GM18507 (cell line): ENCODE measurements around the gene CEACAM16.
A peak's percentile ranks its signal among the peaks of the same experiment; 100 is the strongest.
"Not testable (repeated sequence)": the region's sequence is repeated elsewhere in the genome, so short reads cannot be mapped to it uniquely, and the experiment has no call there.

Source experiments
- DNase-seq: peaks from one replicate; pipeline ENCODE4 v3.0.0; 2011; ENCODE audit warnings: low read depth; ENCODE audit not compliant: insufficient read length; ENCODE audit errors: extremely low spot score
- FAIRE-seq: peaks from 2 replicates; lab custom pipeline; 2011; peaks lifted over from hg19 to GRCh38; lab: Jason Lieb, UNC

The CEACAM16 gene

DNA sequence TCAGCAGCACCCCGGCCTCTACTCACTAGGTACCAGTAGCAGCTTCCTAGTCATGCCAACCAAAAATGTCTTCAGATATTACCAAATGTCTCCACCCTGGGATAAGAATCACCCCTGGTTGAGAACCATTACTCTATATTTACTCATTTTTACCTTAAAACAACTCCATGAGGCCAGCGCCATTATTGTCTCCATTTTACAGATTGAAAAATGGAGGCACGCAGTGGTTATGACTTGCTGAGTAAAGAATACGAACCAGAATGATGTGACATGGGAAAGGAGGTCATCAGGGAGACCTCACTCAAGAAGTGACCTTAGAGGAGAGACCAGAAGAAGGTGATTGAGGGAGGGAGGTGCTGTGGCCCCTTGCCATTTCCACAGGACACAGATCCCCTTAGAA, 25.4 kb upstream of the CEACAM16 start:
- no peak for FAIRE-seq
- DNase-seq: no peak

DNA sequence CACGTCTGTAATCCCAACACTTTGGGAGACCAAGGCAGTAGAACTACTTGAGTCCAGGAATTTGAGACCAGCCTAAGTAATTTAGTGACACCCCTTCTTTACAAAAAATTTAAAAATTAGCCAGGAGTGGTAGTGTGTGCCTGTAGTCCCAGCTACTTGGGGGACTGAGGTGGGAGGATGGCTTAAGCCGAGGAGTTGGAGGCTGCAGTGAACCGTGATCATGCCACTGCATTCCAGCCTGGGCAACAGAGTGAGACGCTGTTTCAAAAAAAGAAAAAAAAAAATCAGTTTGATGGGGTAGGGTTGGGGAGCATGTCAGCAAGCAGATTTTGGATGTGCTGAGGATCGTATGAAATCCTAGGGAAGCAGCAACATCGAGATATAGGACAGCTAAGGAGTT, 23.4 kb upstream of the CEACAM16 start:
- no peak for FAIRE-seq
- no peak for DNase-seq

GRCh38 chr19:44677019-44677811, 21.7 kb upstream of the CEACAM16 start:
- DNase-seq (no peak), FAIRE-seq (no peak)

DNA sequence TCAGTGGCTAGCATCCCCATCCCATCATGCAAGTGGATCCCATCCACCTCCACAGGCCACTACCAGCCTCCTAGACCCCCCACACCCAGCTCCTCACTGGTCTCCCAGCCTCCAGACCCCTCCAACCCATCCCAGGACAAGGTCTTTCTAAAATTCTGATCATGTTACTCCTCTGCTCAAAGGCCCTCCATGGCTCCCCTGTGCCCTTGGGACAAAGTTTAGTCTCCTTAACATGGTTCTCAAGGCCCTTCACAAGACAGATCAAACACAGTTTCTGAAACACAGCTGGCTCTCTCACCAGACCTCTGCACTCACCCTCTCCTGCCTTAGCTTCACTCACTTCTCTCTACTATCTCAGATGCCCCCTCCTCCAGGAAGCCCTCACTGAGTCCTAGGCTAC, 18.4 kb upstream of the CEACAM16 start:
- DNase-seq (no peak), FAIRE-seq (no peak)

DNA sequence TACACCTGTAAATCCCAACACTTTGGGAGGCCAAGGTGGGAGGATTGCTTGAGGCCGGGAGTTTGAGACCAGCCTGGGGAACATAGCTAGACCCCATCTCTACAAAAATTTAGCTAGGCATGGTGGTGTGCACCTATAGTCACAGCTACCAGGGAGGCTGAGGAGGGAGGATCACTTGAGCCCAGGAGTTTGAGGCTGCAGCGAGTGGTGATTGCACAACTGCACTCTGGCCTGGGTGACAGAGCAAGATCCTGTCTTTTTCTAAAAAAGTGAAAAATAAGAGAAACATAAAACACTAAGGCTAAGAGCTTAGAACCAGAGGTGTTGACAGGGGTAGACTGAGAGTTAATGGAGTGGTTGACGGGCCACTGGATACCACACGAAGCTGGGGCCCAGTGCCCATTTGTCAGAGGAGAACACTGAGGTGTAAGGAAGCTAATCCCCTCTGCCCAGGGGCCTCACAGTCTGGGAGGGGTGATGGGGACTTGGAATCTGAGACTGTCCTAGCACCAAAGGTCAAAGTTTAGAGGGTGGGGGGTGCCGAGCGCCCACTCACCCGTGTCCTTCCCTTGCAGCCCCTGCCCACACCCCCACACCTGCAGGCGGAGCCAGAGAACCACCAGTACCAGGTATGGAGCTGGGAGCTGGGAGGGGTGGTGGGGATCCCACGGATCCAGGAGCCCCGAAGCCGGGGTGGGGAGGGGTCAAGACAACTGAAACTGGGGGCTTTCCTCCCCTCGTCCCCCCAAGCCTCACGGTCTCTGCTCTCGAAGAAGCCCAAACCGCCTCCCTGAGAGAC, 16.8 kb upstream of the CEACAM16 start:
- no peak for DNase-seq
- no peak for FAIRE-seq

- FAIRE-seq: peak; percentile 71
- no peak for DNase-seq
Observed at GRCh38 chr19:44682807-44683206, 16.1 kb upstream of the CEACAM16 start.

- FAIRE-seq: no peak
Observed at GRCh38 chr19:44683434-44684210, 15.3 kb upstream of the CEACAM16 start.

DNA sequence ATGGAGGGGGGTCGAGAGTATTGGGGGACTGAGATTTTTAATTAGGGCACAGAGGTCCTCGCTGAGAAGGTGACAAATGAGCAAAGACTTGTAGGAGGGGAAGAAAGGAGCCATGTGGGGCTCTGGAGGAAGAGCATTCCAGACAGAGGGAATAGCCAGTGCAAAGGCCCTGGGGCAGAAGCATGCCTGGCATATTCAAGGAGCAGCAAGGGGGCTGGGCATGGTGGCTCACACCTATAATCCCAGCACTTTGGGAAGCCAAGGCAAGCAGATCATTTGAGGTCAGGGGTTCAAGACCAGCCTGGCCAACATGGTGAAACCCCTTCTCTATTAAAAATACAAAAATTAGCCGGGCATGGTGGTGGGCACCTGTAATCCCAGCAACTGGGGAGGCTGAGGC, 14.6 kb upstream of the CEACAM16 start:
- FAIRE-seq: not testable (repeated sequence)

More at GRCh38 chr19:44683434-44684210, 15.3 kb upstream of the CEACAM16 start:
- no peak for DNase-seq

GRCh38 chr19:44684892-44685863, 13.8 kb upstream of the CEACAM16 start:
- no peak for FAIRE-seq
- no peak for DNase-seq

More for the DNA sequence above, 14.6 kb upstream of the CEACAM16 start:
- not testable (repeated sequence) for DNase-seq

GRCh38 chr19:44685877-44686276, 13.1 kb upstream of the CEACAM16 start:
- DNase-seq: no peak
- FAIRE-seq: no peak

DNA sequence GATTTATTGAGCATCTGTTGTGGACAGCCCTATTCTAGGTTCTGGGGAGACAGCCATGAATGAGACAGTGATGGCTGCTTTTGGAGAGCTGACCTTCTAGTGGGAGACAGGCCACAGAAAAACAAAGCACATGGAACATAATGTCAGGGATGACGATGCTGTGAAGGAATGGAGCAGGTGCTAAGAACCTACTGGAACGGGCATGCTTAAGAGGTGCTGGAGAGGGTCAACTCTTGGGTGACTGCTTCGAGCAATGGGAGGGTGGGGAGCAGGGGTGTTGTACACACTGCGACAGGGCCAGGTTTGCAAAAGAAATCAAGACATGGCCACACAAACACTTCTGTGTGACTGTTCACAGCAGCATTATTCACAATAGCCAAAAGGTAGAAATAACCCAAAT, 12.1 kb upstream of the CEACAM16 start:
- DNase-seq (no peak), FAIRE-seq (no peak)

GRCh38 chr19:44687888-44688287, 11.1 kb upstream of the CEACAM16 start:
- no peak for FAIRE-seq
- no peak for DNase-seq

- DNase-seq (peak; percentile 28), FAIRE-seq (no peak)
Observed at GRCh38 chr19:44689290-44690130, 9.4 kb upstream of the CEACAM16 start.

DNA sequence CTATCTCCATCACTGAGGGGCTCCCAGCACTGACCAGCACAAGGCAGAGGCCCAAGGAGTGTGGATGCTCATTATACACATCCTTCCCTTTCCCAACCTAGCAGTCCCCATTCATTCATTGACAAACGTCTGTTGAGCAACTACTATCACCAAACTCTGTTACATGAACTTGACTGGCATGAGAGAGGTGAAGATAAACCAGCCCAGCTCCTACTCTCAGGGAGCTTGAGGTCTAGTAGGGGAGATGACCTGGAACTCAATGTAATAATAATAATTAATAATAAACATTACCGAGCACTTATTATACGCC, 8.9 kb upstream of the CEACAM16 start:
- DNase-seq: no peak
- no peak for FAIRE-seq

DNA sequence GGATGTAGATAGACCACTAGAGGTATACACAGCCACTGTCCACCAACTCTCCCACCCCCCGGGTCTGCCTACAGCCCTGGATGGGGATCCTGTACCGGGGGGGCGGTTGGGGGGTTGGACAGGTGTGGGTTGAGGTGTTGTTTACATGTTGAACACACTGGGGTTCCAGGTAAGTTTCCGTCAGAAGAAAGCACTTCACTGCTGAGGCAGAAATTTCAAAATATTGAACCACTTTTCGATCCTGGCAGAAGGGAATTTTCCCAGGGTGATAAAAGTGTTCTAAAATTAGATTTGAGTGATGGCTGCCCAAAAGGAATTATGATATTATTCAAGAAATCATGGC, 6.6 kb upstream of the CEACAM16 start:
- FAIRE-seq (no peak), DNase-seq (no peak)

GRCh38 chr19:44694184-44694579, 4.8 kb upstream of the CEACAM16 start:
- no peak for FAIRE-seq

DNA sequence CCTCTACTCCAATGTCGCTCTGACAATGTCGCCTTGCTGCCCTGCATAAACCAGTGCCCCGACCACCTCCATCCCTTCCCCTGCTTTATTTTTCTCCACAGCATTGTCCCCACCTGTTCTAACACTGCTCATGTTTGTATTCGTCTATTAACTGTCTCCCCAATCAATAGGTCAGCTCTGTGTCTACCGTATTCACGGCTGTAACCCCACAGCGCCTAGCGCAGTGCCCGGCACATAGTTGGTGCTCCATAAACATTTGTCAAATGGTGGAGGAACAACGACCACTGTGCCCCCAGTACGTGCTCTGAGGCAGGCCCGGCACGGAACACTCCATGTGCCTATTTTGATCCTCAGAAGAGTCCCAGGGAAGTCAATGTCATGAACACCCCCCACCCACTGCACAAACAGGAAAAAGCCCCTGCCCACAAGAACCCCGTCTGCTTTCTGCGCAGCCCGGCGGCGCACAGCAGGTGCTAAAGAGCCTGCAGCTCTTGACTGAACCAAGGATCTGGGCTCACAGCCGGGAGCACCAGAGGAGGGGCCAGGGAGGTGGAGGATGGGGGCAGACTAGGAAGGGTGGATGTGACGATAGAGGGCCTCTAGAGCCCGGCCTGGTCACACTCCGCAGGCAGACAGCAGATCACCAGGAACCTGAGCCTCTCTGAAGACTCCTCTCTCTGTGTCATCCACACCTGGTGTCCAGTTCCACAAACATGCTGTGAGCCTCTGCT, 1.8 kb upstream of the CEACAM16 start:
- DNase-seq (no peak), FAIRE-seq (no peak)

More at GRCh38 chr19:44694184-44694579, 4.8 kb upstream of the CEACAM16 start:
- no peak for DNase-seq

- DNase-seq (no peak), FAIRE-seq (no peak)
Observed at GRCh38 chr19:44697670-44698034, 1.3 kb upstream of the CEACAM16 start.
